Neural progenitor cell (in vitro differentiated cells): ENCODE results near the gene FHAD1. TPM values are rescaled to one million over a fixed set of nuclear protein-coding genes. Genes with fewer than 3 reads are reported as not detected.

Experiments
- DNase-seq: peaks from one replicate; pipeline ENCODE4 v3.0.0-alpha.2; 2016; ENCODE audit warnings: low spot score
- H2AFZ ChIP-seq: fragments of 200-600 bp; sonication (generic); replicated peaks from 2 replicates; pipeline ENCODE4 v1.6.1; 2016; ENCODE audit warnings: antibody characterized with exemption
- H3F3A ChIP-seq: fragments of 200-600 bp; sonication (generic); 2 replicates; pipeline ENCODE4 v1.6.1; 2016; ENCODE audit warnings: antibody characterized with exemption, low read depth
- H3K27ac ChIP-seq: fragments of 200-600 bp; sonication (generic); 2 replicates; pipeline ENCODE4 v1.5.1; 2016; ENCODE audit warnings: mild to moderate bottlenecking
- H3K27me3 ChIP-seq: fragments of 200-600 bp; sonication (generic); 2 replicates; pipeline ENCODE4 v1.6.1; 2016; ENCODE audit warnings: mild to moderate bottlenecking, moderate library complexity
- H3K36me3 ChIP-seq: fragments of 200-600 bp; sonication (generic); 2 replicates; pipeline ENCODE4 v1.5.1; 2016
- H3K4me1 ChIP-seq: fragments of 200-600 bp; sonication (generic); 2 replicates; pipeline ENCODE4 v1.6.1; 2016; ENCODE audit warnings: mixed run types
- H3K4me2 ChIP-seq: fragments of 200-600 bp; sonication (generic); 2 replicates; pipeline ENCODE4 v1.6.1; 2016
- H3K4me3 ChIP-seq: fragments of 200-600 bp; sonication (generic); 2 replicates; pipeline ENCODE4 v1.5.1; 2016
- H3K79me2 ChIP-seq: fragments of 200-600 bp; sonication (generic); 2 replicates; pipeline ENCODE4 v1.6.1; 2016; ENCODE audit warnings: low read depth
- H3K9ac ChIP-seq: fragments of 200-600 bp; sonication (generic); 2 replicates; pipeline ENCODE4 v1.6.1; 2016
- H3K9me3 ChIP-seq: fragments of 200-600 bp; sonication (generic); 2 replicates; pipeline ENCODE4 v1.5.1; 2016; ENCODE audit warnings: low read depth
- H4K20me1 ChIP-seq: fragments of 200-600 bp; sonication (generic); 2 replicates; pipeline ENCODE4 v1.6.1; 2016; ENCODE audit warnings: low read depth
- H3K27ac Mint-ChIP-seq: 3 replicates; pipeline ENCODE4 v1.8.0; 2021; ENCODE audit warnings: mixed read lengths
- H3K27me3 Mint-ChIP-seq: 2 replicates; pipeline ENCODE4 v1.8.0; 2022; ENCODE audit warnings: low read depth, mild to moderate bottlenecking, inconsistent platforms, moderate library complexity, mixed read lengths; ENCODE audit not compliant: insufficient read depth
- H3K36me3 Mint-ChIP-seq: 3 replicates; pipeline ENCODE4 v1.8.0; 2021; ENCODE audit warnings: mixed read lengths
- H3K4me1 Mint-ChIP-seq: 3 replicates; pipeline ENCODE4 v1.8.0; 2021; ENCODE audit warnings: mixed read lengths
- H3K4me3 Mint-ChIP-seq: 3 replicates; pipeline ENCODE4 v1.8.0; 2021; ENCODE audit warnings: mild to moderate bottlenecking, moderate library complexity, mixed read lengths
- H3K9me3 Mint-ChIP-seq: 3 replicates; pipeline ENCODE4 v1.8.0; 2020; ENCODE audit warnings: mixed read lengths
- CTCF ChIP-seq: fragments of 200-600 bp; sonication (generic); IDR thresholded peaks from 2 replicates; pipeline ENCODE4 v1.5.1; 2017; ENCODE audit warnings: antibody characterized with exemption, mild to moderate bottlenecking
- EZH2 ChIP-seq: fragments of 200-600 bp; sonication (generic); IDR thresholded peaks from 2 replicates; pipeline ENCODE4 v1.6.1; 2017; ENCODE audit warnings: antibody characterized with exemption, mild to moderate bottlenecking, moderate library complexity
- EZH2phosphoT487 ChIP-seq: fragments of 200-600 bp; sonication (generic); IDR thresholded peaks from 2 replicates; pipeline ENCODE4 v1.6.1; 2017; ENCODE audit warnings: antibody characterized with exemption
- total RNA-seq: library from RNA; depleted of rRNA; stranded (reverse); fragments of >200 nt; gene quantifications from 2 replicates; pipeline ENCODE4 v1.2.3, GENCODE V29; 2015; ENCODE audit warnings: low replicate concordance

The FHAD1 gene
- total RNA-seq, 1 donor from 2014 or later: 9.1 TPM

GRCh38 chr1:15349133-15349532 lies 102.1 kb downstream of the FHAD1 start:
- Histone ChIP-seq H2AFZ (no peak overlapping the region), H3K27ac (no peak overlapping the region), H3F3A (no peaks in the 10 kb centered on the region), H3K4me2 (no peak overlapping the region), H4K20me1 (no peaks in the 10 kb centered on the region), H3K79me2 (no peaks in the 10 kb centered on the region), H3K4me1 (no peaks in the 10 kb centered on the region), H3K36me3 (no peaks in the 10 kb centered on the region), H3K9ac (no peak overlapping the region), H3K4me3 (no peak overlapping the region), H3K9me3 (no peaks in the 10 kb centered on the region), H3K27me3 (no peaks in the 10 kb centered on the region)
- Mint-ChIP-seq H3K4me3 (no peak overlapping the region), H3K9me3 (no peaks in the 10 kb centered on the region), H3K36me3 (no peaks in the 10 kb centered on the region), H3K27ac (peak overlapping the region; percentile 55), H3K4me1 (peaks cover 30% of the 10 kb centered on the region), H3K27me3 (peaks cover 12% of the 10 kb centered on the region)
- DNase-seq: no peak
- TF ChIP-seq EZH2phosphoT487 (no peak), EZH2 (no peak), CTCF (no peak)

- no peaks in the 10 kb centered on the region for H4K20me1 ChIP-seq
- TF ChIP-seq CTCF: no peak
- TF ChIP-seq EZH2: no peak
- TF ChIP-seq EZH2phosphoT487: no peak
- DNase-seq: no peak
- H3K4me3 Mint-ChIP-seq: no peak overlapping the region
- H3K36me3 ChIP-seq: no peaks in the 10 kb centered on the region
- no peaks in the 10 kb centered on the region for H3K9me3 ChIP-seq
- peaks cover 13% of the 10 kb centered on the region for H3K27me3 Mint-ChIP-seq
- no peaks in the 10 kb centered on the region for H3K27me3 ChIP-seq
- H3K4me1 ChIP-seq: no peaks in the 10 kb centered on the region
- no peaks in the 10 kb centered on the region for H3K36me3 Mint-ChIP-seq
- no peak overlapping the region for H3K4me2 ChIP-seq
- no peak overlapping the region for H2AFZ ChIP-seq
- H3K27ac ChIP-seq: no peak overlapping the region
- no peak overlapping the region for H3K4me3 ChIP-seq
- H3K27ac Mint-ChIP-seq: no peak overlapping the region
- no peak overlapping the region for H3K9ac ChIP-seq
- no peaks in the 10 kb centered on the region for H3K79me2 ChIP-seq
- no peaks in the 10 kb centered on the region for H3K9me3 Mint-ChIP-seq
- no peaks in the 10 kb centered on the region for H3F3A ChIP-seq
- H3K4me1 Mint-ChIP-seq: peaks cover 33% of the 10 kb centered on the region
These were observed 103.1 kb downstream of the FHAD1 start for GRCh38 chr1:15350151-15350550.

GRCh38 chr1:15350551-15351200 lies 103.7 kb downstream of the FHAD1 start:
- Mint-ChIP-seq H3K4me1 (peaks cover 32% of the 10 kb centered on the region), H3K27ac (no peak overlapping the region), H3K4me3 (no peak overlapping the region), H3K36me3 (no peaks in the 10 kb centered on the region), H3K9me3 (no peaks in the 10 kb centered on the region), H3K27me3 (peaks cover 13% of the 10 kb centered on the region)
- no peaks in the 10 kb centered on the region for H3K4me1 ChIP-seq
- H4K20me1 ChIP-seq: no peaks in the 10 kb centered on the region
- no peaks in the 10 kb centered on the region for H3F3A ChIP-seq
- H3K27ac ChIP-seq: no peak overlapping the region
- TF ChIP-seq EZH2 (no peak), EZH2phosphoT487 (no peak), CTCF (no peak)
- no peak overlapping the region for H3K4me3 ChIP-seq
- no peak overlapping the region for H3K4me2 ChIP-seq
- H3K36me3 ChIP-seq: no peaks in the 10 kb centered on the region
- no peaks in the 10 kb centered on the region for H3K27me3 ChIP-seq
- H3K9ac ChIP-seq: no peak overlapping the region
- H3K79me2 ChIP-seq: no peaks in the 10 kb centered on the region
- no peak for DNase-seq
- H2AFZ ChIP-seq: no peak overlapping the region
- no peaks in the 10 kb centered on the region for H3K9me3 ChIP-seq
